Thyroid gland (tissue), 4 donors: ENCODE results near the gene LAMA3.

ENCODE experiments used
- CTCF ChIP-seq, 6 experiments: fragments of 200-600 bp in 3 of 6; fragments of 450-650 bp in 3 of 6; sonication (generic) in 3 of 6; IDR thresholded peaks; one replicate each; pipeline ENCODE4 v1.5.1; 2016 to 2019; ENCODE audit warnings: antibody characterized with exemption in 6 of 6, mild to moderate bottlenecking in 2 of 6, inconsistent platforms in 1 of 6, moderate library complexity in 1 of 6
- POLR2A ChIP-seq, 2 donors: fragments of 450-650 bp; IDR thresholded peaks; one replicate each; pipeline ENCODE4 v1.6.1; 2017; ENCODE audit warnings: antibody characterized with exemption in 2 of 2, mild to moderate bottlenecking in 2 of 2, moderate library complexity in 1 of 2

- TF ChIP-seq CTCF (IDR thresholded peaks at IDR 0.05) = no peak
- TF ChIP-seq POLR2A (IDR thresholded peaks at IDR 0.05) = no peak
Observed at GRCh38 chr18:23662309-23663263, 26.7 kb upstream of the LAMA3 start, which contains the start of gene ANKRD29.
